Body of pancreas (tissue), 4 donors: Measurements from ENCODE around the gene ASB15.

Experiments
- POLR2A ChIP-seq, 3 donors: fragments of 450-650 bp; IDR thresholded peaks; one replicate each; pipeline ENCODE4 v1.6.1; 2016; ENCODE audit warnings: antibody characterized with exemption in 3 of 3, mild to moderate bottlenecking in 2 of 3
- TF ChIP-seq, protein P1 (sequence below), 7 experiments: fragments of 450-650 bp in 4 of 7; fragments of 200-600 bp in 3 of 7; sonication (generic) in 3 of 7; IDR thresholded peaks; one replicate each; pipeline ENCODE4 v1.5.1; 2016 to 2019; ENCODE audit warnings: antibody characterized with exemption in 7 of 7

DNA sequence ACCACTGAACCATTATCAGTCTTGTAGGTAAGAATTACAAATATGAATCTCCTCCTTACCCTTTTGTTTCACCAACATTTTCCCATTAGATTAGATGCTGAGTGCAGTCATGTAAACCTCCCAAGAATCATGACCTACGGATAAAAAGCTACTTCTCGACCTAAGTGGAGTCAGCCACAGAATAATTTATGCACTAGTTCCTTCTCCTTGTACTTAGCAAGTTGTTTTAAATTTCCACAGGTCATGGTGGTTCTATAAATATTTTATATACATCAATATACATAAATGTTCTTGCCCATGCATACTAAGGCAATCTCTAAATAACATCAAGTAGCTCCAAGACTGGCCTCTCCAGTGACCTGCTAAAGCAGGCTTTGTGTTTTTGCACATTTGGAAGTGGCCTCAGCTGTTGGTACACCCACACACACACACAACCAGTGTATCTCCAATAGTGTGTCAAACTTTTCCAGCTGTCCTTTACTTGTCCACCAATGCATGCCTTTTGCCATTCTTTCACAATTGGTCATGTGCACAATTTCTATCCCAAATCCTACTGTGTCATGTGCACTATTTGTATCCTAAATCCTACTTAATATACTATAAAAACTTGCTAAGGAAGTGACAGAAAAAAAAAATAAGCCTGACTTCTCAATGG lies 75.6 kb downstream of the ASB15 start:
- TF ChIP-seq, protein P1, sequence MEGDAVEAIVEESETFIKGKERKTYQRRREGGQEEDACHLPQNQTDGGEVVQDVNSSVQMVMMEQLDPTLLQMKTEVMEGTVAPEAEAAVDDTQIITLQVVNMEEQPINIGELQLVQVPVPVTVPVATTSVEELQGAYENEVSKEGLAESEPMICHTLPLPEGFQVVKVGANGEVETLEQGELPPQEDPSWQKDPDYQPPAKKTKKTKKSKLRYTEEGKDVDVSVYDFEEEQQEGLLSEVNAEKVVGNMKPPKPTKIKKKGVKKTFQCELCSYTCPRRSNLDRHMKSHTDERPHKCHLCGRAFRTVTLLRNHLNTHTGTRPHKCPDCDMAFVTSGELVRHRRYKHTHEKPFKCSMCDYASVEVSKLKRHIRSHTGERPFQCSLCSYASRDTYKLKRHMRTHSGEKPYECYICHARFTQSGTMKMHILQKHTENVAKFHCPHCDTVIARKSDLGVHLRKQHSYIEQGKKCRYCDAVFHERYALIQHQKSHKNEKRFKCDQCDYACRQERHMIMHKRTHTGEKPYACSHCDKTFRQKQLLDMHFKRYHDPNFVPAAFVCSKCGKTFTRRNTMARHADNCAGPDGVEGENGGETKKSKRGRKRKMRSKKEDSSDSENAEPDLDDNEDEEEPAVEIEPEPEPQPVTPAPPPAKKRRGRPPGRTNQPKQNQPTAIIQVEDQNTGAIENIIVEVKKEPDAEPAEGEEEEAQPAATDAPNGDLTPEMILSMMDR (IDR thresholded peaks at IDR 0.05) = no peak
- no peak for TF ChIP-seq POLR2A (IDR thresholded peaks at IDR 0.05)
